HG03565 (cell line): ENCODE results near the gene HOXD13.

Source experiments
- ATAC-seq: cut with Tn5 transposase; IDR thresholded peaks from one replicate; pipeline ENCODE4 v1.9.1; 2021; ENCODE audit warnings: mild to moderate bottlenecking, moderate library complexity; ENCODE audit not compliant: unreplicated experiment

The HOXD13 gene

DNA sequence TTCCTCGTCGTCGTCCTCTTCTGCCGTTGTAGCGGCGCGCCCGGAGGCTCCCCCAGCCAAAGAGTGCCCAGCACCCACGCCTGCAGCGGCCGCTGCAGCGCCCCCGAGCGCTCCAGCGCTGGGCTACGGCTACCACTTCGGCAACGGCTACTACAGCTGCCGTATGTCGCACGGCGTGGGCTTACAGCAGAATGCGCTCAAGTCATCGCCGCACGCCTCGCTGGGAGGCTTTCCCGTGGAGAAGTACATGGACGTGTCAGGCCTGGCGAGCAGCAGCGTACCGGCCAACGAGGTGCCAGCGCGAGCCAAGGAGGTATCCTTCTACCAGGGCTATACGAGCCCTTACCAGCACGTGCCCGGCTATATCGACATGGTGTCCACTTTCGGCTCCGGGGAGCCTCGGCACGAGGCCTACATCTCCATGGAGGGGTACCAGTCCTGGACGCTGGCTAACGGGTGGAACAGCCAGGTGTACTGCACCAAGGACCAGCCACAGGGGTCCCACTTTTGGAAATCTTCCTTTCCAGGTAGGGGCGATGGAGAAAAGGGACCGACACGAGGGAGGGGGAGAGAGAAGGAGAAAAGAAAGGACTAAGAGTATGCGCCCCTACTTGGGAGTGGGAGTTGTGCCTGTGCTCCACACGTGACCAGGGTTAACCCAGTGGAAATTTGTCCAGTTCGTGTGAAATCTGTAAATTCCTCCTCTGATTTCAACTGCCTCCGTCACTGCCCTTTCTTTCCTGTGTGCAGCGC, 800 bp downstream of the HOXD13 start:
- no peak for ATAC-seq

DNA sequence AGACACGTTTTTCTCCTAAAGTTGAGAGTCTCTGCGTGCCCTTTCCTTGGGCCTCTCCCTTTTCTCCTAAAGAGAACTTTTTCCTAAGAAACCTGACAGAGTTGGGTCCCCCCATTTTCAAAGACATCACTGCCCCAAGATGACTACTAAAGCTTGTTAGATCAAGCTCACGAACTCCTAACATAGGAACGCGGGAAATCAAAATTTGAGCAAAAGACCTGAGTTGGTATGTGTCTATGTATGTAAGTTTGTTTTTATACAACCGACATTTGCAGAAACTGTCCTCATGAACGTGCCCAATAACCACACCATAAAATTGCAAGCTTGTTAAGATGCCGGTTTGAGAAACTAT, 1.4 kb downstream of the HOXD13 start:
- ATAC-seq = no peak

DNA sequence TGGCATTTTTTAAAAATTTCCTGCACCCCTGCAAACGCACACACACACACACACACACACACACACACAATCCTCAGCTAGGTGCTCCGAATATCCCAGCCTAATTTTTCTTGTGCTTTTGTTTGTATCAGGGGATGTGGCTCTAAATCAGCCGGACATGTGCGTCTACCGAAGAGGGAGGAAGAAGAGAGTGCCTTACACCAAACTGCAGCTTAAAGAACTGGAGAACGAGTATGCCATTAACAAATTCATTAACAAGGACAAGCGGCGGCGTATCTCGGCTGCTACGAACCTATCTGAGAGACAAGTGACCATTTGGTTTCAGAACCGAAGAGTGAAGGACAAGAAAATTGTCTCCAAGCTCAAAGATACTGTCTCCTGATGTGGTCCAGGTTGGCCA, 1.8 kb downstream of the HOXD13 start:
- ATAC-seq = no peak

DNA sequence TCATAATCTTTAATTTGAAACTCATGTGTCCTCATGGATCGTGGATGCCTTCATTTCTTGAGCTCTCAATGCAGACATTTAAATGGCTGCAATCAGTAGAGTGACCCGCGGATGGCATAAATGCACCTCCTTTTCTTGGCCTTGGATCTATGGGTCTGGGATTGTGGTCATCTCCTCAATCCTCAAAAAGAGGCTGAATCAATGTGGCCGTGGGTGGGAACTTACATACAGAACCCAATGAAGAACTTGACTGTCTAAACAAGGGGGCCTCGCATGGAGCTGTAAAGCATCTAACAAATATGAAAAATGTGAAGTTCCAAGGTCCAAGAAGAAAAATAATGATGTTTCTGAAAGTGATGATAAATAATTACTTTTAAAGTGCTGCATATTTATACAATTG, 2.9 kb downstream of the HOXD13 start:
- no peak for ATAC-seq

DNA sequence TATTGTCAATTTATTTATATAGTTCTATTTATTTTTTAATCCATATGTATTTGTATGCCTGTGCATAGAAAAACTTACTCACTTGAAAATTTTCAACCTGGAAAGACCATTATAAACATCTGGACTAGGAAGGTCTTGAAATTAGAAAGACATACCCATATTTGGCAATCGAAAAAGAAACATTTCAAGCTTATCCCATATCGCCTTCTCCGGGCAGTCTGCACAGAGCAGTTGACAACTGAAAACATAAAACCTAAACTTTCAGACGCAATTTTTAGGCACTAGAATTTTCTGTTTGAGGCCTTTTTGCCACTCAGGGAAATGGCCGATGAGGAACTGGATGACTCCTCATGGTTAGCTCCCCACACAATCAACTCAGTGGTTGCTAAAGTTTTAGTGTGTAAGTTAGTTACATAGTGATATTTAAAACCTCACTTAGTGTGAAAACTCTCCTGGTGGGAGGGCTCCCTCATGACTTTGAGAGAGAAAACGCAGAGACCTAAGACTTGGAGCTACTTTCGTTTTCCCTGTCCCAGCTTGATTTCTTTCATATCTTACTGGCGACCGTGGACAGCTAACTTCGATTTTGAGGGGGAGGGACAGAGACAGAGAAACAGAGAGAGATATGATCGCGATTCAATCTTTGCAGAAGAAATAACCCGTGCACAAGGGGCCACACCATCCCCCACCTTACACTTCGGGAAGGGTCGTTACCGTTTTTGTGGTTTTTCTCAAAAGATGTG, 3.9 kb downstream of the HOXD13 start:
- no peak for ATAC-seq

DNA sequence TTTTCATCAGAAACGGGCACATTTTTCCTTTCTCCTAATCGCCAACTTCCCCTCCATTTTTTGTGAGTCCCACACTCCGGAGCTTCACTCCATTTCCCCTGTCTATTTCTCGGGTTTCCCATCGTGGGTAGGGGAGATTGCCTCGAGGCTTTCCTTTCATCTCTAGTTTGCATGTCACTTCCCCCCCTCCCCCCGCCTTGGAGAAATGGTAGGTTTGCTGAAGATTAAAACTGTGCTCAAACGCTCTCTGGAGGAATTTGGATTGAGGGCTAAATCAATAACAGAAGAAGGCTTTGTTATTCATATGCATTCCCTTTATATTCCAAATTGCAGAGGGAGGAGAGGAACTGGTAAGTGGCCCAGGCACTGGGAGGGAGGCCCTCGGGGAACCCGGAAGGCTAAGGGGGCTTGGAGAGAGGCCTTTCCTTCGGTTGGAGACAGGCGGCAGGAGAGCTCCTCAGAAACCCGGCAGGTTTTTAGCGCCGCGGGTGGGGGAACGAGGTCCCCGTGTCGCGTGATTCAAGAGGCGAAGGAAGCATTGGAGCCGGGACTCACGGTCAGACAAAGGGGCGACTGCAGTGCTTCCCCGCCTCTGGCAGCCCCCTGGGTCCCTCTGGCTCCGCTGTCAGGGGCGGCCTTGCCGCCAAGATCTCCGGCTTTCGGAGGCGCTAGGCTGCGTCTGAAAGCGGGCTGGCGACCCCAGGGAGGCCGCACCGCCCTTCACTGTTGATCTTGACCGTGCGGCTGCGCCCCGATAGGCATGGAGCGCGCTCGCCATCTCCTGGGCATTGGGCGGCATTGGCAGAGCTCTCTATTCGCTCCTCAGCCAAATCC, 4.7 kb downstream of the HOXD13 start:
- no peak for ATAC-seq

DNA sequence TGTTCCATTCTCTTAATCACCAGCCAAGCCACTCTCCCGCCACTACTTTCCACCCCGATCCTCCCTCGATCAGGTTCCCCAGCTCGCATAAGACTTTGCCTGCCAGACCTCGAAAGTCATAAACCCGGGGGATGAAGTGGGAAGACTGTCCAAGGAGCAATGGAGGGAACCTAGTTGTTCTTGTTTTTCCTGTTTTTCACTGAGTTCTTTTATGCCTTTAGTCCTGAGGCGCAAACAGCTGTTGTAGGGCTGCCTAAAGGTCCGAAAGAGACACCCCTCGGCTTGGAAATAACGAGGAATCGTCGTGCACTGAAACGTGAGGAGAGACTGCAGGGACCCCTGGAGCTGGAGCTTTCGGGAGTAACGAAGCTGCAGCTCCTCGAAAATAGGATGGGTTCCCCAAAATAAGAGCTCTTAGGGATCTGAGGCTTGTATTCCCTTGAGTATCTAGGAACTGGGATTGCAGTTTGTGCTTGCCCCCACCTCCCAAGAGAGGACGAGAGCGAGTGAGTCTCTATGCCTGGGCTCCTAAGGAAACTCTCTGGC, 5.4 kb downstream of the HOXD13 start:
- ATAC-seq = no peak

DNA sequence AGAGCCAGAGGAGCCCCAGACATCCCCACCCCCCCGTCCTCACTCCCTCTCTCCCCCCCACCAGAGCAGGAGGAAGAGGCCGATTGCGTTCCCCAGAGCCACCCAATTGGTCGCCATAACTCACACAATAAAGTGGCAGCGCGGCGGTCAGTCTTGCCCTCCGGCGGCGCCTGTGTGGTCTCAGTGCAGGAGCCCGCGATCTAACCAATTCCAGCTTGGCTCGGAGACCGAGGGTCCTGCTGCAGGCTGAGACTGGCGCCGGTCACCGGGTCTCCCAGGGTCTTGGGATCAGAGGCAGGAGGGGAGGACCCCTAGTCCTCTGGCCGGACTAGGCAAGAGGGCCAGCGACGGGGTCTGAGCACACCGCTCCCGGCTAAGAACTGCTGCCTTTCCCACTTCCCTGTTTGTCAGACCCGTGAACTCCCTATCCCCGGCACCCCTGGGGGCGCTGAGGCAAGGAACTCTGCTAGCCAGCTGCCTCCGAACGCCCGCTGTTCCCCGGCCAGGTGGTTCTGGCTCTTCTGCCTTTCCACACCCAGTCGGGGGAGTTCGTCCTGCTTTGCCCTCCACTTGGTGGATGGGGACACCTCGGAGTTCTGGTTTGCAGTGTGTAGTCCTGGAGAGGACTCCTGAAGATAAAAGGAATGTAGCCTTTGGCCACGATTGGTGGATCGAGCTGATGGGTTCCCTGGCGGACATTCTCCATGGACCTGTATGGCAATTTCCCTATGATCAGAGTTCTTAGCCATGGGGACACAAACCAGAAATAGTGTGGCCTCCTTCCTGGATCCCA, 6.0 kb downstream of the HOXD13 start:
- ATAC-seq = no peak

DNA sequence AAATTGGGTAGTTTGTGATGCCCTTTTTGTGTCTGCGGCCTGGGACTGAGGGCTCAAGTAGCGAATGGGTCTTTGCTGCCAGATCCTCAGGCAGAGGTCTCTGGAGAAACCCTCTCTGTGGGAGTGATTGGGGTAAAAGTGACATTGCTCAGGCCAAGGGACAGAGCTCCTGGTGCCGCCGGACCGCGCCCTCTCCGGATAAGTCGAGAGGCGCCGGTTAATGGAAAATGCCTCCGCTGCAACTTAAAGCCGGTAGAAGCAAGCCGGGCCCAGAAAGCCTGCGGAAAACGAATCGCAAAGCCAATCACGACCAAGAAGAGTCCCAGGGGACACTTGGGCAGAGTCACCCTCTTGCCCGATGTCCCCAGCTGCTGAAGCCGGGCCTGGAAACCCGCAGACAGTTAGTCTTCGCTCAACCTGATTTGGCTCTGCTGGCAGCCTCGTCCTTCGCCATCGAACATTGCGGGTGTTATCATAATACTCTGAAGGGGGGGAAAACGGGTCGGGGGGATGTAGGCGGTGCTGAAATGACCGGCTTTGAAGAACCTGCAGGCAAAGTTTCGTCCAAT, 6.7 kb downstream of the HOXD13 start:
- ATAC-seq = no peak

DNA sequence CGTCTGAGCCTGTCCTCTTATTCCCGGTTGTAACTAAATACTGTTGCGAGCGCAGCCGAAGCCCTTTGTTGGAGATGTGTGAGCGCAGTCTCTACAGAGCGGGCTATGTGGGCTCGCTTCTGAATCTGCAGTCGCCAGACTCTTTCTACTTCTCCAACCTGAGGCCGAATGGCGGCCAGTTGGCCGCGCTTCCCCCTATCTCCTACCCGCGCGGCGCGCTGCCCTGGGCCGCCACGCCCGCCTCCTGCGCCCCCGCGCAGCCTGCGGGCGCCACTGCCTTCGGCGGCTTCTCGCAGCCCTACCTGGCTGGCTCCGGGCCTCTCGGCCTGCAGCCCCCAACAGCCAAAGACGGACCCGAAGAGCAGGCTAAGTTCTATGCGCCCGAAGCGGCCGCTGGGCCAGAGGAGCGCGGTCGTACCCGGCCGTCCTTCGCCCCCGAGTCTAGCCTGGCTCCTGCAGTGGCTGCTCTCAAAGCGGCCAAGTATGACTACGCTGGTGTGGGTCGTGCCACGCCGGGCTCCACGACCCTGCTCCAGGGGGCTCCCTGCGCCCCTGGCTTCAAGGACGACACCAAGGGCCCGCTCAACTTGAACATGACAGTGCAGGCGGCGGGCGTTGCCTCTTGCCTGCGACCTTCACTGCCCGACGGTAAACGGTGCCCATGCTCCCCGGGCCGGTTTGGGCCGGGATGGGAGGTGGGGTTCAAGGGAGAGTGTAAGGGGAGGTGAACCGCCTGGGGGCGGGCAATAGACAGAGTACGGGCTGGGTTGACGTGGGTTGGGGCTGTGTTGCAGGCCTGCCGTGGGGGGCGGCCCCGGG, 7.4 kb downstream of the HOXD13 start, which contains the start of gene HOXD12:
Gene HOXD12, plus strand, starts transcription at position 68 of the 819 bp plus-strand sequence. Its CDS starts 7 bp downstream, at position 75.
- no peak for ATAC-seq

DNA sequence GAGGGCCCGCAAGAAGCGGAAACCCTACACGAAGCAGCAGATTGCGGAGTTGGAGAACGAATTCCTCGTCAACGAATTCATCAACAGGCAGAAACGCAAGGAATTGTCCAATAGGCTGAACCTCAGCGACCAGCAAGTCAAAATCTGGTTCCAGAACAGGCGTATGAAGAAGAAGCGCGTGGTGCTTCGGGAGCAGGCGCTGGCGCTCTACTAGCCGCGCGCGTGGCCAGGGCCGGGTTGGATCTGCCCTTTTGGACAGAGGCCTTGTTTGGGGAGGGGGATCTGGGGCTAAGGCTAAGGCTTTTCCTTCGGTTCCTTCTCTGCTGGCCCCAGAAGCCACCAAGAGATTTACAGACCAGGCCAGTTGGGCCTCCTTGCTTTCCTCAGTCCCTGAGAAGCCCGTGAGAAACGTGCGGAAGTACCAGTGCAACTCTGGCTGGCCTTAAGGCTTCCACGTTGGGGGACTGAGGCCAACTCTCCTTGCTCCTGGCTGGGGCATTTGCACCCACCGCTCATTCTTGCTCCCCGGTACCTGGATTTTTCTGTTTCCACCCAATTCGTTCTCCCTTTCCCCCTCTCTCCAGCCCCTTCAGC, 8.1 kb downstream of the HOXD13 start:
- ATAC-seq = no peak

DNA sequence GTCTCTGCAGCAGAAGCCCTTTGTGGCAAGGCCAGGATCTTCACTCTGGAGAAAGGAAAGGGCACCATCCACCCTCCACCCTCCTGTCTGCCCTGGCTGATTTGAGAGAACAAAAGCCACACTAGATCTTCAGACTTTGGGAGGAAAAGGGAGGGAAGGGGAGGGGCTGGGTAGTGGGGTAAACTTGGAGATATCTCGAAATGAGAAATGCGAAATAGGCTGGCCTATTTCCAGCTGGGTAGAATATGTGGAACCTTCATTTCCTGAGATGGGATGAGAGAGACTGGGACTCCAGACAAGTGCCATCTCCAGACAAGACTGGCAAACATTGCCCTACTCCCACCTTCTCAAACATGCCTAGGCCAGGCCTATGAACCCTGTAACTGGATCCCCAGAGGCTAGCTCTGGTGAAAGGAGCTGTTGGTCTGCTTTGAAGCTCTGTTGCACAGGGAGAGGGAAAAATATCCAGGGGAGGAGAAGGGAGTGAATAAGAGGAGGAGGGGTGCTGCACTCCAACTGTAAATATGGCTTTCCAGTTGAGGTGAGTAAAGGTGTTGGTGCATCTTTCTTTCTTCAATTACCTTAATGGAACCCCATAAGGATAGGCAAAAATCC, 8.8 kb downstream of the HOXD13 start:
- no peak for ATAC-seq

DNA sequence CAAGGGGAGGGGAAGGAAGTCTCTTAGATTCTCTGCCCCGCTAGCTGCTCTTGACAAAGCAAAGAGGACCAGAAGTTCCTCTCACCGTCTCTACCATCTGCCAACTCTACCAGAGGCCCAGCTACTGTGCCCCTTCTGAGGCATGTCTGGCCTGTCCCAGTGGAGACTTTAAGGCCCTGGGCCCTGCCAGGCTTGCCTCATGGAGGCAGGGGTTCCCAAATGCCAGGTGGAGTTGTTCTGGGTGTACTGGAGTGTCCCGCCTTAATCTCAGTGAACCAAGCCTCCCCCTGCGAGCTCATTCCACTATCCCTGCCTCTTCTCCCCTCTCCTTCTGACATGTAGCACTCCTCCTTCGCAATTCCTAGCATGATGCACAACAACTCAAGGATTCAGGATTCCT, 9.3 kb downstream of the HOXD13 start:
- no peak for ATAC-seq

DNA sequence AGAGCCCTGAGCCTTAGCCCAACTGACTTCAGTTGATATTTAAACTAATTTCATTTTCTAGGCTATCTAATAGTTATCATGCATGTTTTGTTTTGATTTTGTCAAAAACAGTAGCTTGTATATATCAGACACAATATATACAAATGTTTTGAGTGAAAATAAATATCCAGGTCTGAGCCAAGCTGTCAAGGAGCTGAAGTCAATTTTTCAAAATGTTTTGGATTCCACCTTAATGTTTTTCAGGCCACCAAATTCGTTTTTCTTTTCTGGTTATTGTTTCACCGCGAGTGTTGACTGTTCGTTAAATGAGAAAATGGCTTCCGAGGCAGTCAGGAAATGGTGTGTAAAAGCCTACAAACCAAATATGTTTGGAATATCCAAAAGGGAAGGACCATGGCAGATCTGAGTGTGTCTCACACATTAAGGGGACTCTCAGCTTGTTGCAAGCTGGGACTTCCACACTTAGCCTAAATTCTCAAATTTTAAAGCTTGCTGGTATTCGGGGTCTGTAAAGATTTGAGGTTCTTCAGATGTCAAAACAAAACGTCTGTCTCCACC, 9.9 kb downstream of the HOXD13 start:
- no peak for ATAC-seq

DNA sequence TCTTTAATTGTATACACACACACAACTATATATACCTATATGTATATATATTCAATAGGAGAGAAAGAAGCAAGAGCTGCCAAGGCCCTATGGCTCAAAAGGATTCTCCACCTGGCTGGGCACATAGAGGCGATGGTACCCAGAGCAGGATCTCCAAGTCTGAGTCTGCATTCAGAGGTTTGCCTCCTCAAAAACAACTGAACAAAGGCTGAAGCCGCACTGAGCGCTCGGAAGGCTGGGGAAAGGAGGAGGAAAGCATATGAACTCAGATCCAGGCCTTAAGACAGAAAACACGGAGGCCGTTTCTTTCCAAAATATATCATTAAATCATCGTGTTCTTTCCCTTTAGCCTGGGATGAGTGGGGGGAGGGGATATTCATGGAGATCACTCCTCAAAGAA, 10.7 kb downstream of the HOXD13 start:
- no peak for ATAC-seq

DNA sequence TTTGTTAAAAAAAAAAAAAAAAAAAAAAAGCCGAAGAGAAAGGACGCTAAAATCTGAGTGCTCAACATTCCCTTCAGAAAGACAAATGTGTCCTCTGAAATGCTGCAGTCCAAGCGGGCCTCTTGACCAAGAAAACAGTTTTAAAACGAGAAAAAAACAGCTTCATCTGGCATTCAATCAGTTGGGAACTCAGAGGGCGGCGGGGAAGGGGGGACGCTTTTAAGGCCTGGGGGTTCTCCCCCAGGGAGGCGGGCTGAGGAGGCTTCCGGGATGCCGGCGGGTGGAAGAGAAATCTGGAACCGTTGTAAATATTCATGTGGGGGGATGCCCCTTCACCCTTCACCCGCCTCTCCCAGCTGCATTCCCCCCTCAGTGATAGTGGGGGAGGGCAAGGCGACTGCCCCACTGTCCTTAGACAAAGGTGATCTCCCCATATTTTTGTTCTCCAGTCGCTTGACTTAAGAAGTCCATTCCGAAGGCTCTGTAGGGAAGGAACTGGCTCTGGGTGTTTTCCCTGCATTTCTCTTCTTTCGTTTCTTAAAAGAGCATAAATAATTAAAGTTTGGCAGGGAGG, 11.3 kb downstream of the HOXD13 start:
- no peak for ATAC-seq

DNA sequence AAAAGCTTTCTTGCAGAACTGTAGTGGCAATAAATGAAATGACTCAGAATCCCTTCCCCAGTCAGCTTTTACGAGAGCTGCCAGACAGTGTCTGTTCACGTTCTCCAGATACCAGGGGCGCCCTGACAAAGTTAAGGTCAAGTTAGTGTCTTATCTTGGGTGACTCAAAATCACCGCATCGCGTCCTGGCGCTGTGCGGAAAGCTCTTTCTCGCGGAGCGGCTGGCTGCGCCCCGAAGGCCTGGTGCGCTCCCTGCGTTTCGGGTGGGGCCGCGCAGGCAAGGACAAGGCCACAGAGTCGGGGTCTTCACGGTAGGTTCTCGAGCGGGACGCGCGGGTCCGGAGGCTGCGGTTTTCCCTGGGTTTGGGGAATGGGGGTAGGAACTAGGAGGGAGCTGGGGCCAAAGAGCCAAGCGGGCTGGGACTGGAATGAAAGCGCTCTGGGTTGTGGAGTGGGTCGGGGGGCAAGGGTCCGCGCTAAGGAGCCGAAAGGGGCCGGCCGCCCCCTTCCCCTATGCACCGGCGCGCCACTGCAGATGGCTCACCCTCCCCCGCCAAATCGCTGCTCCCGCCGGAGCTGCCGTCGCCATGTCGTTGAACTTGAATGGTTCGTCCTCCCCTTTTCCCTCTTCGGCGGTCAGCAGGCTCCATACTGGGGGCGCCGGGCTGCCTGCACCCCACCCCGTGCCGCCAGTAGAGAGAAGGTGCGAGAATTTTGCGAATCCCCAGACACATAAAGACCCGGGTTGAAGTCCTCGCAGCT, 12.0 kb downstream of the HOXD13 start:
- ATAC-seq = no peak
